ENCODE measurements around the gene ANKS6.

ANKS6 gene

DNA sequence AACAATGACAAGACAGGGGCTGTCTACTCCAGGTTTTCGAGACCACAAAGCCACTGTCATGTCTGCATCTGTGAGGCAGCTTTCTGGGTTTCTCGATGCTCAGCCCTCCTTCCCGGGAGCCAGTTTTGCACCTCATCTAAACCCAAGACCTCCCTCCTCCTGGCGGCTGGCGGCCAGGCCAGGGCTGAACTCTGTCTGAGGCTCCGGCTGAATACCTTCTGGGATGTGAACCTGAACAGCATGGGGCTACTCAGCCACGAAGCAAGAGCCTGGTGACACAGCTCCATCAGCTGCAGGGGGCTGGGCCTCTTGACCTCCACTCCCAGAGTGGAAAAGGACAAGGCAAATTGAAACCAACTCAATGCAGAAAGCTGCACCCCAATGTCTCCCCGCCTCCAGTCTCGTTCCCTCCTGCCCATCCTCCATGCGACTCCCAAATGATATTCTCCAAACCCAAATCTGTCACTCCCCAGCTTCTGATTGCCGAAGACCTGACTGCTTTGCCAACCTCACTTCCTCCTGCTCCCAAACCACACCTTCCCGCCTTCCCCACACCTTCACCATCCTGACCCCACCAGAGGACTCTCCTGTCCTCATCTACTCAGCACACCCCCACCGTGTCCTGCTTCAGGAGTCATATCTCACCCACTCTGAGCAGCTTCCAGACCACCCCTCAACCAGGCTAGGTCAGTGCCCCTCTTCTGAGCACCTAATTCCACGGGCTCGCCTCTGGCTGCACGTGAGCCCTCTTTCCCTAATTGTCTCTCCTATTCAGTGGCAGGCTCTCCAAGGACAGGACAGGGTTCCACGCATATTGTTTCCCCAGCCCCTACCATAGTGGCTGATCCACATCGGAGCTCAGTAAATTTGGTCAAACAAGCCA lies 4.5 kb downstream of the ANKS6 start:
- DNase-seq (ENCODE audit: low spot score), result no peak

DNA sequence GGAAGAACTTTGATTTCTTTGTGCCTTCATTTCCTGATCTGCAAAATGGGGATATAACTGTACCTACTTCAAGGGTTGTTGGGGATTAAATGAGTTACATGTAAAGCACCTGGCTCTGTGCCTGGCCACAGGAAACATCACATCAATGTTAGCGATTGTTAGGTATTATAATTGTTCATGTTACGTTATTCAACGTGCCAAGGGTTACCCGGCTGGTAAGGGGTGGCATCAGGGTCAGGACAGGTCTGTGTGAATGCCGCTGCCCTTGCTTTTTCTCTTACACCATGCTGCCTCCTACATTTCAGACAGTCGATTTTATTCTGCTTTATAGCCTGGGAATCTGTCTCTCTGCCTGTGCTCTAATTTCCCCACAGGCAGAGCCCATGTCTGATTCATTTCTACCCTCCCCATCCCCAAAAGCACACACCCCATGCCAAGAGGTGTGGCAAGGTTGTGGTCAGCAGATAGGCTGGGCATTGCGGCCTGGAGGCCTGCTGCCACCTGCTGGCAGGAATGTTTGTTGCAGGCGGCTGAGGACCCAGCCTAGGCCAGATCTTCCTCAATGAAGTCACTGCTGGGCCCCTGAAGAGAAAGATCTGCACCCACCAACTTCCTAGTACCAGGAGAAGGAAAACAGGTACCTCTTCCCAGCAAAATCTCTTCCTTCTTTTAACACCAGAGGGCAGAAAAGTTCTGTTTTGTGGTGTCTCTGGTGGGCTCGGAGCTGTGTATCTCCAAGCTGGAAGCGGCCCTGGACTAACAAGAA lies 5.3 kb downstream of the ANKS6 start:
- DNase-seq (ENCODE audit: low spot score), result peak; percentile 61

GRCh38 chr9:98790134-98790841 lies 6.1 kb downstream of the ANKS6 start:
- DNase-seq (ENCODE audit: low spot score), result no peak

DNA sequence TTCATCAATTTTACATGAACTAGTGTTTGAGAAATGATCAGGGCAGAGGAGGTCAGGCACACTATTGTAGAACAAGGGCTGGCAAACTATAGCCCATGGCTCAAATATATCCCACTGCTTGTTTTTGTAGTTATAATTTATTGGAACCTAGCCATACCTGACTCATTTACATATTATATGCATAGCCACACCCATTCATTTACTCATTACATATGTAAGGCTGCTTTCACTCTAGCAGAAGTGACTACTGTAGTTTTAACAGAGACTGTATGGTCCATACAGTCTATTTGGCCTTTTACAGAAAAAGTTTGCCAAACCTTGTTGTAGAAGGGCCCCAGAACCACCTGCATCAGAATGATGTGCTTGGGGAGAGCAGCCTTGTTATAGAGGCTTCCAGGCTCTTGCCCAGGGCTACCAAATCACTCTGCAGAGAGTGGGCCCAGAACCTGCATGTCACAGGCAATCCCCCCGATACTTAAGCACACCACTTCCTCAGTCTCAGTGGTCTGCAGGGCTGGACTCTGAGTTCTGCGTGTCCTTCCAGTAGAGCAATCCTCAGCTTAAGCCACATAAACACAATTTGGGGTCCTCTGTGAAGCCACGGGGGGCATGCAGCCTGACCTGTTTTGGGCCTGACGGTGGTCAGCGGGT lies 6.7 kb downstream of the ANKS6 start:
- DNase-seq (ENCODE audit: low spot score), result no peak

- DNase-seq (ENCODE audit: low spot score), result no peak
Observed at GRCh38 chr9:98787766-98788335, 8.5 kb downstream of the ANKS6 start.

- DNase-seq (ENCODE audit: low spot score), result no peak
Observed at GRCh38 chr9:98786750-98787510, 9.4 kb downstream of the ANKS6 start.

DNA sequence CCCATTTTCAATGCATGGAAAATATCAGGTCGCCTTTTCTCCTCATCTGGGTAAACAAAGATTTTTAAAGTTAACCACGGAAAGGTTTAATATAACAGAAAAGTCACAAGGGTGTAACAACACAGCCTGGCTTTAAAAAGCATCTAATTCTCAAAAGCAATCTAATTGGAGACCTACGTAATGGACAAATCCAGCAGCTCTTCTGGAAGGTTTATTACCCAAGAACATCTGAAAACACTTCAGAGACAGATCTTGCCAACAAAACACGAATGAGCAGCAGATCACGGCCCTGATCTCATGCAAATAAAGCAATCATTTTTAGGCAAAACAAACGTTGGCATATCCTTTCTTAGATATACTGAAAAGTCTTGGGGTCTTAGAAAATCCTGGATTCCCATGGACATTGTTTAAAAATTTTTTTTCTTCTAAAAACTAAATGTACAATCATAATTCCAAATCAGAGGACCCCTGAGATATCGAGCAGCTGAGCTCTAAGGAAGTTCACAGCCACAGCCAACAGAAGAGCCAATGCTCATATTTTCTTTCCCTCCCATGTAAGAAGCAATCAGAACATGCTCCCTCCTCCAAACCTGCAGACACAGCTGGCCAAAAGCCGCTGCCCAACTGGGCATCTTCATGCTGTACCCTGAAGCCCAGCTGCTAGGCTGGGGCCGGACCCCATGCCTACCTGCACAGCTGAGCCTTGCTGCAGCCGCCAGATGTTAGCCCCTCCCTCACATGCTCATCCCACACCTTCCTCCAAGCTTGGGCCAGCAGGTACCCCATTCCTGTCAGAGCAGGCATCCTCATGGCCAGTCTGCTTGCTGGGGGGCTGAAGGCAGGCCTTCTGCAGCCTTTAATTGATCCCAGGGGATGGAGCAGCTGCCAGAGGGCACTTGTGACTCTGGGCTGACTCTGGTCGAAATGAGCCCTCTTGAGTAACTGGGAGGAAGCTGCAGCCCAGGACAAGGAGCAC lies 11.2 kb downstream of the ANKS6 start:
- no peak for DNase-seq (ENCODE audit: low spot score)

DNA sequence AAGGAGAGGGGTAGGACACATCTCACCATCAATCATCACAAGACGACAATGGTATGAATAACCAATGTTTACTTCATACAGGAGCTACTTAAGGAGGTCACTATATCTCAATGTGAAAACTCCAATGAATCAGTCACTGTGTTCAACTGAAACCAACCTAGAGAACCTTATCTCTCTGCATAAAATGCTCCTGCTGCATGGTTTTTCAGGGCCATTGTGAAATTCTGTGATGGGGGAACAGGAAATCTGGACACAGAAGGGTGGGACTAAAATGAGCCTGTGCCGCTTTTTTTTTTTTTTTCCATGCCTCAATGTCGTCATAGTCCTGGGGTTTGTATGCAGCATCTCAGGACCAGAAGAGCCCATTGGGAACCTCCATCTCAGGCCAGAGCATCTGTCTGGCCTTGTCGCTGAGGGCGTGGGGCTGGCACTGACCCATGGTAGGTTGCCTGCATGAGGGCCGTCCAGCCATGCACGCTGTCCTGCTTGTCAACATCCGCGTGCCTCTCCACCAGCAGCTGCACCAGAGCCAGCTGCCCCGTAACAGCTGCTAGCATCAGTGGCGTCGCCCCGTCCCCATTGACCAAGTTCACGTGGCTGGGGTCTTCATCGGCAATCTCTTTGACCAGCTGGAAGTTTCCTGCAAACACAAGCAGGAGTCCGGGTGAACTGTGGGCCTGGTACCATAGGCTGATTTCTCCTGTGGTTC lies 12.7 kb downstream of the ANKS6 start:
- DNase-seq (ENCODE audit: low spot score), result no peak

- DNase-seq (ENCODE audit: low spot score), result no peak
Observed at GRCh38 chr9:98781588-98782383, 14.6 kb downstream of the ANKS6 start.

GRCh38 chr9:98780059-98780749 lies 16.2 kb downstream of the ANKS6 start:
- no peak for DNase-seq (ENCODE audit: low spot score)

DNA sequence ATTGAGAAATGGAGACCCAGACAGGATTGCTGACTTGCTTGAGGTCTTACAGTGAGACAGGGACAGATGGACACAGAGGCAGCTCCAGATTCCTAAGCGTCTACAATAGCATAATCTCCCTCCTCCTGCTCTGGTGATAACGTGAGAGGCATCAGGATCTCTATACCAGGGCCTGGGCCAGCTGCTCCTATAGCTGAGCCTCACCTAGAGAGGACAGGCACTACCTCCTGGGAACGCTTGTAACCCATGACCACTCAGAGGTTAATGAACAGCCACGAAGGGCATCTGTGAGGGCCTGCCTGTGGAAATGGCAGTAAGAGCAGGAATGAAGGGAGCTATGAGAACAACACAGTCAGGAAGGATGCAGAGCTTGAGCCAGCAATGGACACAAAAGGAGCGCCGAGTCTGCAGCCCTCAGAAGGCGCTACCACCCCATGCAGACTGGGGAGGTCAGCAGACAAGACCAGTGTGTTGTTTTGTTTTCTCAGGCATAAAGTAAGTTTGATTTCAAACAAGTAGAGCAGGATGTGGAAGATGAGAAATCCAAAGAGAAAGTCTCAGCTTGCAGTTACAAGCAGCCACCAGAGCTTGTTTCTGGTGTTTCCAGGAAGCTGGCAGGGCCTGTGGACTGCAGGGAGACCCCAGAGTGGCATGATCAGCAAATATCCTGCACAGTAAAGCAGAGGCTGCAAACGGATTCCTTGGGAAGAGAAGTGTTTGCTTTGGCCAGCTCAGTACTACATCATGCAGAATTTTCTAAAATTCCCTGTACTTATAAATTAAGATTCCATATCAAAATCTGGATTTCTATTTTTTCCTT lies 17.4 kb downstream of the ANKS6 start:
- no peak for DNase-seq (ENCODE audit: low spot score)

- DNase-seq (ENCODE audit: low spot score), result no peak
Observed at GRCh38 chr9:98778251-98778650, 18.1 kb downstream of the ANKS6 start.

DNA sequence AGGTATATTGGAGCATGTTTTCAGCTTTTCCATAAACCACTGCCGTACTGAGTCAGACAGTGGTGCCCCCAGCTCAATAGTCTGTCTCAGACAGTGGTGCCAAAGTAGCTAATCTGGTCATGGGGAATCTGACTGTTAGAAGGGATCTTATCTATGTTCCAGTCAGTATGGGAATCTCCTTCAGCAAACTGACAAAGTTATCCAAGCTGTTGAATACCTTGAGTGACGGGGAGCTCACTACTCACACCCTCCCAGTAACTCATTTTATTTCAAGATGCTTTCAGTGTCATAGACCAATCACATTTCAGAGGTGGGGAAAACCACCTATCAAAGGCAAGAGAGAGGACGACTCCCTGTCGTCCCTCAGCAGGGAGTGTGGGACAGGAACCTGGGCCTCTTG lies 18.7 kb downstream of the ANKS6 start:
- DNase-seq (ENCODE audit: low spot score), result no peak

- peak; percentile 85 for DNase-seq (ENCODE audit: low spot score)
Observed at GRCh38 chr9:98775831-98776441, 20.4 kb downstream of the ANKS6 start.

DNA sequence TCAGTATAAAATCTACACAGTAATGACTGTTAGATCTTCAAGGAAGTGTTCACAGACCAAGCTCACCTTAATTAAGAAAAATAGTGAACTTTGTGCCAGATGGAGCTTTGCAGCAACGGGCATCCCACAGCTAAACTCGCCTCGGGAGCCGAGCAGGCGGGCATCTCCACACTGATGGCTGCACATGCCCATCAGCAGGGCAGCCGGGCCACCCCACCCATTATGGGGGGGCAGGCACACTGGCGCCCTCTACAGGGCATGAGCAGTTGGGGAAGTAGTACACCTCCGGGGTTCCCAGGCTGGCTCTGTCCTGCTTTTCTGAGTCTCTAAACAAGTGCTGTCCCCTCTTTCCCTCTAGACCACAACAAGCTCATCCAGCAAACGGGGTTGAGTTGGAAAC lies 21.6 kb downstream of the ANKS6 start:
- DNase-seq (ENCODE audit: low spot score), result peak; percentile 33

- no peak for DNase-seq (ENCODE audit: low spot score)
Observed at GRCh38 chr9:98773721-98774120, 22.6 kb downstream of the ANKS6 start.

All from NAMALWA (cell line).